ENCODE measurements around the gene EFNA2. TPM values are rescaled to one million over a fixed set of nuclear protein-coding genes. Genes with fewer than 3 reads are reported as not detected.

EFNA2 gene
- total RNA-seq, 1 donor from 2014 or later: 2.6 TPM

DNA sequence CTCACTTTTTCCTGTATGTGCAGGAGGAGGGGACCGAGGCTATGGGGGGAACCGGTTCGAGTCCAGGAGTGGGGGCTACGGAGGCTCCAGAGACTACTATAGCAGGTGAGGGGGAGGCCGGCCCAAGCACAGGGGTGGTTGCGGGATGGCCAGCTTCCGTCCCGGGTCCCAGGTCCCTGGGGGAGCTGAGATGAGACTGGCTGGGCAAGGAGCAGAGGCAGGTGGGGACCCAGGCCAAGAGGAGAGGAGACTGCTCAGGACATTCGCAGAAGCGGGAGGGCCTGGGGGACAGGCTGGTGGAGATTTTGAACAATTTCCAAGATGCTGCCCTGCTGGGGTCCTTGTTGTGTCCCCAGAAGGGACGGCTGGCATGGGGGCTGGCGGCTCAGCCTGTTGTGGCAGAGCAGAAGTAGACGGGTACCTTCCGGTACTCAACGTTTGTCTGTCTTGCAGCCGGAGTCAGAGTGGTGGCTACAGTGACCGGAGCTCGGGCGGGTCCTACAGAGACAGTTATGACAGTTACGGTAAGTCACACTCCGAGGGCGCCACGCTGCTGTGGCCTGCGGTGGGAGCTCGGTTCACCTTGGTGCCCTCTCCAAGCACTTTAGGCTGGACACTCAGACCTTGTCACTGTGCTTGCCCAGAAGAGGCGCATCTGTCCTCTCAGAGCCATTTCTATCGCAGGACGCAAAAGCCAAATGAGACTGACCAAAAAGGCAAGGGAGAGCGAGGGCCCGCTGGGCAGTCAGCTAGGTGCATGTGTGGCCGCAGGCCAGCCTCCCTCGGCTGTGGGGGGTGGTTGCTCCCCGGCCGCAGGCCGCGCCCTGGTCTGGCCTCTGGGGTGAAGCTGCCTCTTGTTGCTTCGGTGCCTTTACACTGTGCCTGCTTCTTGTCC, 13.9 kb upstream of the EFNA2 start:
- DNase-seq (ENCODE audit: extremely low read depth, low read depth, low spot score): no peak

DNA sequence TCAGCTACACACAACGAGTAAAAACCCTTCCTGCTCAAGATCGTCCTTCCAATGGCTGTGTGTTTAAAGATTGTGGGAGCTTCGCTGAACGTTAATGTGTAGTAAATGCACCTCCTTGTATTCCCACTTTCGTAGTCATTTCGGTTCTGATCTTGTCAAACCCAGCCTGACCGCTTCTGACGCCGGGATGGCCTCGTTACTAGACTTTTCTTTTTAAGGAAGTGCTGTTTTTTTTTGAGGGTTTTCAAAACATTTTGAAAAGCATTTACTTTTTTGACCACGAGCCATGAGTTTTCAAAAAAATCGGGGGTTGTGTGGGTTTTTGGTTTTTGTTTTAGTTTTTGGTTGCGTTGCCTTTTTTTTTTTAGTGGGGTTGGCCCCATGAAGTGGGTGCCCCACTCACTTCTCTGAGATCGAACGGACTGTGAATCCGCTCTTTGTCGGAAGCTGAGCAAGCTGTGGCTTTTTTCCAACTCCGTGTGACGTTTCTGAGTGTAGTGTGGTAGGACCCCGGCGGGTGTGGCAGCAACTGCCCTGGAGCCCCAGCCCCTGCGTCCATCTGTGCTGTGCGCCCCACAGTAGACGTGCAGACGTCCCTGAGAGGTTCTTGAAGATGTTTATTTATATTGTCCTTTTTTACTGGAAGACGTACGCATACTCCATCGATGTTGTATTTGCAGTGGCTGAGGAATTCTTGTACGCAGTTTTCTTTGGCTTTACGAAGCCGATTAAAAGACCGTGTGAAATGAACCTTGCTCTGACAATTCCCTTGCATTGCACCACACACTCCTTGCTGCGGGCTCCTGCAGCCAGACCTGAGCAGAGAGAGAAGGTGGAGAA, 13.0 kb upstream of the EFNA2 start:
- no peak for DNase-seq (ENCODE audit: extremely low read depth, low read depth, low spot score)

GRCh38 chr19:1273263-1274041, 12.2 kb upstream of the EFNA2 start:
- DNase-seq (ENCODE audit: extremely low read depth, low read depth, low spot score): no peak

- no peak for DNase-seq (ENCODE audit: extremely low read depth, low read depth, low spot score)
These were observed 11.4 kb upstream of the EFNA2 start for GRCh38 chr19:1274081-1274851.

GRCh38 chr19:1274852-1275259, 10.8 kb upstream of the EFNA2 start:
- DNase-seq (ENCODE audit: extremely low read depth, low read depth, low spot score): no peak

DNA sequence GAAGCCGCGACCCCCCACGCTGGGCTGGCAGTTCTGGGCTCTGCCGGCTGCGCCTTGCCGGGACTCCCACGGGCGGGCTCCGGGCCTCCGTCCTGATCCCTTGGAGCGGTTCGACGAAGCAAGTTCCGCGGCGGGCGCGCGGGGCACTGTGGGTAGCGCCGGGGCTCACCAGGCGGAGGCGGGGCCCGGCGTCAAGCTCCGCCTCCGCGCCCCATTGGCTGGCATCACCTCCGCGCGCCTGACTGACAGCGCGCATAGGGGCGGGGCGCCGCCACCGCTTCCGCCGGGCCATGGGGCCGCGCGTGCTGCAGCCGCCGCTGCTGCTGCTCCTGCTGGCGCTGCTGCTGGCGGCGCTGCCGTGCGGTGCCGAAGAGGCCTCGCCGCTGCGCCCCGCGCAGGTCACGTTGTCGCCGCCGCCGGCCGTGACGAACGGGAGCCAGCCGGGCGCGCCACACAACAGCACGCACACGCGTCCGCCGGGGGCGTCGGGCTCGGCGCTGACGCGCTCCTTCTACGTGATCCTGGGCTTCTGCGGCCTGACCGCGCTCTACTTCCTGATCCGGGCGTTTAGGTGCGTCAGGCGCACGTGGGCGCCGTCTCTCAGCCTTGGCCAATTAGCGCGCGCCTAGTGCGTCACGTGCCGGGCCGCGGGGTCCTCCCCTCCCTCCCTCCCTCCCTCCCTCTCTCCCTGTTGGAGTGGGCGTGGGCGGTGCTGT, 10.3 kb upstream of the EFNA2 start, which contains the start of gene FAM174C:
FAM174C (plus strand) TSS at position 271 of the 716 bp plus-strand sequence; CDS start at position 291, 20 bp downstream.
- DNase-seq (ENCODE audit: extremely low read depth, low read depth, low spot score): no peak

DNA sequence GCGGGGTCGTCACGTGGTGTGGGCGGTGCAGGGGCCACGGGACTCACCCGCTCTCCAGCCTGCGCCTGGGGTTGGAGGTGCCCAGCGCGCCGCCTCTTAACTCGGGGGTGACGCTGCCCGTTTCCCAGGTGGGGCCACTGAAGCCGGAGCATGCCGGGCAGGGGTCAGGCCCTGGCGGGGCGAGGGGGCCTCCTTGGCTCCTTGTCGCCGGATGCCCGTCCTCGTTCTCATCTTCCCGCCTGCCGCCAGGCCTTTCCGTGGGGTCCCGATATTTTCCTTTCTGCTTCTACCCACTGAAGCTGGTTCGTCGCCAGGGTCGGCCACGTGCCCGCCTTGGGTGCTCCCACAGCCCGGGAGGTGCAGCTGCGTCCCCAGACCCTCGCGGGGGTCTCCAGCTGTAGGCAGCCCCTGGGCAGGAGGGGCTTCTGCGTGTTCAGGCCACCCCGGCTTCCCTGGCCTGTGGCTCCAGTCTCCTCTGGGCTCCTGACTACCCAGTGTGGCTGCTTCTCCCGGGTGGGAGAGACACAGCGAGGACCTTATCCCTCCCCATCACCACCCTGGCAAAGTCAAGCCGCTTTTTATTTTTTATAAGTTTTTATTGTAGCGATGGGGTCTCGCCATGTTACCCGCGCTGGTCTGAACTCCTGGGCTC, 9.6 kb upstream of the EFNA2 start:
- no peak for DNase-seq (ENCODE audit: extremely low read depth, low read depth, low spot score)

- DNase-seq (ENCODE audit: extremely low read depth, low read depth, low spot score): no peak
These were observed 9.0 kb upstream of the EFNA2 start for GRCh38 chr19:1276628-1277022.

DNA sequence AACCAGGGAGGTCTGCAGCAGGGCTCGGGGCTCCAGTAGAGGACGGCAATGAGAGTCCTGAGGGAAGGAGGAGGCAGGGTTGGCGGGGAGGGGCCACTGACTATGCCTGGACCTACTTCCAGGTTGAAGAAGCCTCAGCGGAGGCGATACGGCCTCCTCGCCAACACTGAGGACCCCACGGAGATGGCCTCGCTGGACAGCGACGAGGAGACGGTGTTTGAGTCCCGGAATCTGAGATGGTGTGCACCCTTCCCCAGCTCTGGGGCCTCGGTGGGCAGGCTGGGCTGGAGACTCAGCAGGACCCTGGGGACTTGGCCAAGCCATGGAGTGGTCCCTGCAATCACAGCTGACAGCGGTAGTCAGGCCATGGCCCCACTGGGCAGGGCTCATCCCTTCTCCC, 8.6 kb upstream of the EFNA2 start:
- no peak for DNase-seq (ENCODE audit: extremely low read depth, low read depth, low spot score)

- no peak for DNase-seq (ENCODE audit: extremely low read depth, low read depth, low spot score)
These were observed 7.6 kb upstream of the EFNA2 start for GRCh38 chr19:1278074-1278473.

GRCh38 chr19:1278713-1279660, 6.7 kb upstream of the EFNA2 start:
- DNase-seq (ENCODE audit: extremely low read depth, low read depth, low spot score): no peak

- no peak for DNase-seq (ENCODE audit: extremely low read depth, low read depth, low spot score)
These were observed 5.8 kb upstream of the EFNA2 start for GRCh38 chr19:1279782-1280341.

GRCh38 chr19:1280636-1281568, 4.8 kb upstream of the EFNA2 start:
- no peak for DNase-seq (ENCODE audit: extremely low read depth, low read depth, low spot score)

GRCh38 chr19:1281569-1282287, 3.9 kb upstream of the EFNA2 start:
- DNase-seq (ENCODE audit: extremely low read depth, low read depth, low spot score): no peak

GRCh38 chr19:1282588-1283206, 3.0 kb upstream of the EFNA2 start:
- no peak for DNase-seq (ENCODE audit: extremely low read depth, low read depth, low spot score)
